A172 (cell line): Measurements from ENCODE around the gene SERPINA9. TPM values are rescaled to one million over a fixed set of nuclear protein-coding genes. Genes with fewer than 3 reads are reported as not detected.
"Not testable (repeated sequence)": the region's sequence is repeated elsewhere in the genome, so short reads cannot be mapped to it uniquely, and the experiment has no call there.

Source experiments
- DNase-seq: peaks from one replicate; pipeline ENCODE4 v3.0.0-alpha.2; 2015; ENCODE audit warnings: low spot score
- total RNA-seq: library from RNA; depleted of rRNA; stranded (reverse); fragments of >200 nt; shearing (Covaris generic); gene quantifications from 2 replicates; pipeline ENCODE4 v1.2.3, GENCODE V29; 2014; rRNA removed

Gene SERPINA9, protein sequence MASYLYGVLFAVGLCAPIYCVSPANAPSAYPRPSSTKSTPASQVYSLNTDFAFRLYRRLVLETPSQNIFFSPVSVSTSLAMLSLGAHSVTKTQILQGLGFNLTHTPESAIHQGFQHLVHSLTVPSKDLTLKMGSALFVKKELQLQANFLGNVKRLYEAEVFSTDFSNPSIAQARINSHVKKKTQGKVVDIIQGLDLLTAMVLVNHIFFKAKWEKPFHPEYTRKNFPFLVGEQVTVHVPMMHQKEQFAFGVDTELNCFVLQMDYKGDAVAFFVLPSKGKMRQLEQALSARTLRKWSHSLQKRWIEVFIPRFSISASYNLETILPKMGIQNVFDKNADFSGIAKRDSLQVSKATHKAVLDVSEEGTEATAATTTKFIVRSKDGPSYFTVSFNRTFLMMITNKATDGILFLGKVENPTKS
- total RNA-seq: 0.34 TPM in 1 of 2 replicates, not detected in the other

DNA sequence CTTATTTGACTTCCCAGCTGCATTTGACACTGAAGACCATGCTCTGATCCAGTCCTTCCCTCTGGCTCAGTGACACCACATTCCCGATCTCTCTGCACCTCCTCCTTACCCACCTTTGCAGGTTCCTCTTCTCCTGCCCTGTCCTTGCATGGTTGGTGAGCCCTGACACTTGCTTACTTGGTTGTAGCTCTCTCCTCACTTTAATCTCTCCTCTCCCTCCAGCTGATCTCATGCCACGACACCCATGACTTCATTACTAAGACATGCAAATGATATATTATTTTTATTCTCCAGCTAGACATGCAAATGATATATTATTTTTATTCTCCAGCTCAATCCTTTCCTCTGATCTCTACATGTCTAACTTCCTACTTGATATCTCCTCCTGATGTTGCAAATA lies at the start of gene SERPINA9:
TSS of gene SERPINA9 (minus strand) at position 175 of the 400 bp plus-strand sequence. CDS start 6,357 bp downstream, outside the sequence.
- DNase-seq: no peak

GRCh38 chr14:94524093-94524492 lies 48.1 kb upstream of the SERPINA9 start:
- no peak for DNase-seq

- DNase-seq: no peak
Measured at GRCh38 chr14:94523265-94523664, 47.3 kb upstream of the SERPINA9 start.

GRCh38 chr14:94522115-94522724 lies 46.2 kb upstream of the SERPINA9 start:
- DNase-seq: no peak

GRCh38 chr14:94521375-94522114 lies 45.5 kb upstream of the SERPINA9 start:
- DNase-seq: no peak

GRCh38 chr14:94517641-94518257 lies 41.8 kb upstream of the SERPINA9 start:
- DNase-seq: no peak

GRCh38 chr14:94517248-94517640 lies 41.2 kb upstream of the SERPINA9 start:
- no peak for DNase-seq

GRCh38 chr14:94515856-94516255 lies 39.9 kb upstream of the SERPINA9 start:
- no peak for DNase-seq

- DNase-seq: no peak
Measured at GRCh38 chr14:94515426-94515825, 39.4 kb upstream of the SERPINA9 start.

DNA sequence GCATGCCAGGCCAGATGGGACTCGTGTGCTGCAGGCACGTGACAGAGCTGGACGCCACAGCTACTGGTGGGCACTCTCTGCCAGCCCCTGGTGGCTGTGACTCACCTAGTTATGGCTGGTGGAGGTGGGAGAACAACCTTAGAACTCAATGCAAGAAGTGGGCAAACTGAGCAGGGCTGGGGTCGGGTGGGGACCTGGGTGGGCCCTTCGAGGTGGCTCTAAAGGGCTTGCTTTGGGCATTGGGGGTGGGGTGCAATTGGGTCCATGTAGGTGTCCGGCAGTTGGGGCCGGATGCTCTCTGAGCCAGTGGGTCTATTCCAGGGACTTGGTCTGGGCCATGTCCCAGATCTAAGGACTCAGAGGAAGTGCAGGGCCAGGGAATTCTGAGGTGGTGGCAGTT lies 38.4 kb upstream of the SERPINA9 start:
- no peak for DNase-seq

DNA sequence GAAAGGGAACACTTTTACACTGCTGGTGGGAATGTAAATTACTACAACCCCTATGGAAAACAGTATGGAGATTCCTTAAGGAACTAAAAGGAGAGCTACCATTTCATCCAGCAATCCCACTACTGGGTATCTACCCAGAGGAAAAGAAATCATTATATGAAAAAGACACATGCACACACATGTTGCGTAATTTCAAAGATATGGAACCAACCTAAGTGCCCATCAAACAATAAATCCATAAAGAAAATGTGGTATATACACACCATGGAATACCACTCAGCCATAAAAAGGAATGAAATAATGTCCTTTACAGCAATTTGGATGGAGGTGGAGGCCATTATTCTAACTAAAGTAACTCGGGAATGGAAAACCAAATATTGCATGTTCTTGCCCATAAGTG lies 34.5 kb upstream of the SERPINA9 start:
- DNase-seq: not testable (repeated sequence)

DNA sequence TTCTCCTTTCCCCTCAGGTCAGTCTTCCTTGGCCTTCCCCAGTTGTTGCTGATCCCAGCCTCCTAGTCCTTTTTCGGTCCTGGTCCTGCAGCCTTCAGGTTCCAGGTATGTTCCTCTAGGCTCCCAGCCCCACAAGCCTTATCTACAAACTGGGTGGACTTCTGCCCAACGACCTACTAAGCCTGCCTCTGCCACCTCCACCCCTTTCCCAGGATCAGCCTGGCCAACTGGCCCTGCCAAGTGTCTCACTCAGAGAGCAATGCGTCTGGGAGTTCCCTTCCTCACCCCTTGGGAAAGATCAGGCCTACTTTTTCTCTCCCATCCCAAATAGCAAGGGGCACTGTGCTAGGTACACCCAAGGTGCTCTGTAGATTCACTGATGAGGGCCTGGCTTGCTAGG lies 33.4 kb upstream of the SERPINA9 start, which contains the start of gene SERPINA12:
TSS of gene SERPINA12 (minus strand) at position 114 of the 400 bp plus-strand sequence. CDS start 11,072 bp downstream, outside the sequence.
- DNase-seq: no peak

DNA sequence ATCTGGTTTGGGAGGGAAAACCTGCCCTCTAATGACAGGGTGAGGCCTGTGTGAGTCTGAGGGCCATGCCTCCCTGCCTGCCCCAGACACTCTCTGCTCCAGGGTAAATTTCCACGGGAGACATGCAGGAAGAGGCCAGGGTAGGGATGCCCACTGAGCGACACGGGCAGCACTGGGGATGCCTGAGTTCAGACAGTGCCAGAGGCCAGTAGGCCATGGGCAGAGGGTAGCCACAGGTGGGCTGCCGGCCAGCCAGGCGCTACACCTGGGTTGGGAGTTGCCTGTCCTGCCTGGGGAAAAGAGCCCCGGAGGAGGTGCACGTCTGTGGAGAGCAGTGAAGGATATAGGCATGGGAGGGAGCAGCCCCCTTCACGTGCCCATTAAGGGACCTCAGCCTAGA lies 29.6 kb upstream of the SERPINA9 start:
- DNase-seq: no peak

GRCh38 chr14:94505206-94505605 lies 29.2 kb upstream of the SERPINA9 start:
- DNase-seq: no peak

GRCh38 chr14:94501588-94502516 lies 25.9 kb upstream of the SERPINA9 start:
- no peak for DNase-seq

GRCh38 chr14:94500264-94500663 lies 24.3 kb upstream of the SERPINA9 start:
- DNase-seq: no peak

GRCh38 chr14:94499673-94500072 lies 23.7 kb upstream of the SERPINA9 start:
- no peak for DNase-seq

DNA sequence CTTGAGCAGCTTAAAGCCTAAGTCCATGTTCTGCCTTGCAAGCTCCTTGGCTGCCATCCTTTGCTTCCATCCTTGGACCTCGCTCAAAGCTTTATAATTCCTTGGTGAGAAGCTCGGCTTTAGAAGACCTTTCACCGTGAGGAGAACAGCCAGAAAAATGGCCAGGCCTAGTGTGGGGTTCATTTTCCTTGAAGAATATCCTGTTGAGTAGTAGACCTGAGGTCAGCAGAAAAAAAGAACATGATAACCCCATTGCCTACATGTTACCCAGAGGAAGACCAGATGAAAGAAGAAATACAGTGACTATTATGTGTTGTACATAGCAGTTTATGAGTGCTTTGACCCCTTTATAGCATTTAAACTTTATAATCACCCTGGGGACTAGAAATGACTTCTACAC lies 22.2 kb upstream of the SERPINA9 start:
- DNase-seq: no peak

GRCh38 chr14:94494085-94494484 lies 18.1 kb upstream of the SERPINA9 start:
- no peak for DNase-seq

DNA sequence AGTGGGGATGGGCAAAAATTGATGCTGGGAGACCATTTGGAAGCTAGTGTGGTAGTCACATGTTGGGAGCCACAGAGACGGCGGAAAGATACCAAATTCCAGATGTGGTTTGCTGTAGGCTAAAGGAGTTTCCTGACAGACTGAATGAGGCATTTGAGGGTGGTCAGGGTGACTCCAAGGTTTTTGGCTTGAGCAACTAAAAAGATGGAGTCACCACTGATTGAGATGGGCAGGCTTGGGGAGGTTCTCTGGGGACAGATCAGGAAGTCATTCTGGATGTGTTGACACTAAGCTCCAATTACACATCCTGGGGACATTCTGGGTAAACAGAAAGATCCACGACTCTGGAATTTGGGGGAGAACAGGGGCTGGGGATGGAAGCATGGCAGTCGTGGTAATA lies 15.5 kb upstream of the SERPINA9 start:
- no peak for DNase-seq

- DNase-seq: no peak
Measured at GRCh38 chr14:94489336-94489735, 13.3 kb upstream of the SERPINA9 start.
